Stimulated activated CD4-positive, alpha-beta T cell treated with anti-CD3 and anti-CD28 coated beads, Interleukin-4, amount 100 ng/mL, for 48 hours (primary cell): ENCODE data around the gene CLDN20.
A peak's percentile ranks its signal among the peaks of the same experiment; 100 is the strongest.
"Not testable (repeated sequence)": the region's sequence is repeated elsewhere in the genome, so short reads cannot be mapped to it uniquely, and the experiment has no call there.

Experiments used
- DNase-seq, 2 donors: peaks; one replicate each; pipeline ENCODE4 v3.0.0-alpha.2; 2020; ENCODE audit warnings: low read depth in 2 of 2

Gene CLDN20, protein sequence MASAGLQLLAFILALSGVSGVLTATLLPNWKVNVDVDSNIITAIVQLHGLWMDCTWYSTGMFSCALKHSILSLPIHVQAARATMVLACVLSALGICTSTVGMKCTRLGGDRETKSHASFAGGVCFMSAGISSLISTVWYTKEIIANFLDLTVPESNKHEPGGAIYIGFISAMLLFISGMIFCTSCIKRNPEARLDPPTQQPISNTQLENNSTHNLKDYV

DNA sequence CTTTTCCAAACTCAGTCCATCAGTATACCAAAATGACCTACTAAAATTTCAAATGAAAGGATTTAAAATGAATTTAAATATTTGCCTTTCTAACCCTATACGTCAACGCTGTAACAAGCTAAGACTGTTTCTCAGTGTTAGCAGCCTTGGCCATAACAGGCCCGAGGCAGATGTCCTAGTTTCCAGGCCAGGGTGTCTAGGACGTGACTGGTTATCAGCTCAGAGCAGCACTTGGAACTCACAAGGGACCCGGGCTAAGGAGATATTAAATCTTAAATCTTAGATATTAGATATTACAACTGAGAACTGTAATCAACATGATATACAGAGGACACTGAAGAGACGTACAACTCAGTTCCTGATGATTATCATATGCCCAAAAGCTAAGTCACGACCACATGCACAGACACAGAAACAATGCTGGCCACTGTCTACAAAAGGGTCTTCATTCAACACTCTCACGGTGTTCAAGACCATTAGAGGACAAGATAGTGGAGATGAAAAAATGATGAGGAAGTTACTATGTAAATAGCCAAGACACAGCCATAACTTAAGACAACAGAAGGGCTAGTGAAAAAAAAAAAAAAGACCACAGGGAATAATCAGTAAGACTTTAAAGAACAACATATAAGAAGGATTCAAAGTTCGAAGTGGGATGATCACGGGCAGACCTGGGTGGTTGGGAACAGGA, at the start of gene CLDN20:
Gene CLDN20 (plus strand): TSS at position 641 of the 691 bp plus-strand sequence. CDS start 11,707 bp downstream, outside the sequence.
- no peak for DNase-seq

DNA sequence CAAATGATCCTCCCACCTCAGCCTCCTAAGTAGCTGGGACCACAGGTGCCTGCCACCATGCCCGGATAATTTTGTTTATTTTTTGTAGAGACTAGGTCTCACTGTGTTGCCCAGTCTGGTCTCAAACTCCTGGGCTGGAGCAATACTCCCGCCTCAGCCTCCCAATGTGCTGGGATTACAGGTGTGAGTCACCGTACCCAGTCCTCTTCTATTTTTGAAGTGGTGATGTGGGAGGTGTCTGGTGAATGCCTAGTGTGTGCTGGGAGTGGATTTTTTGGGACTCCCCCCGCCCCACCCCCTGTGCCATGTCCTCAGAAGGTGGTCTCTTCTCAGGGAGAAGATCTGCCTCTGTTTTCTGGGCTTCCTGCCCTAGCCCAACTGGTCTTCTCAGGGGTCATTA, 47.9 kb upstream of the CLDN20 start:
- DNase-seq, result no peak

DNA sequence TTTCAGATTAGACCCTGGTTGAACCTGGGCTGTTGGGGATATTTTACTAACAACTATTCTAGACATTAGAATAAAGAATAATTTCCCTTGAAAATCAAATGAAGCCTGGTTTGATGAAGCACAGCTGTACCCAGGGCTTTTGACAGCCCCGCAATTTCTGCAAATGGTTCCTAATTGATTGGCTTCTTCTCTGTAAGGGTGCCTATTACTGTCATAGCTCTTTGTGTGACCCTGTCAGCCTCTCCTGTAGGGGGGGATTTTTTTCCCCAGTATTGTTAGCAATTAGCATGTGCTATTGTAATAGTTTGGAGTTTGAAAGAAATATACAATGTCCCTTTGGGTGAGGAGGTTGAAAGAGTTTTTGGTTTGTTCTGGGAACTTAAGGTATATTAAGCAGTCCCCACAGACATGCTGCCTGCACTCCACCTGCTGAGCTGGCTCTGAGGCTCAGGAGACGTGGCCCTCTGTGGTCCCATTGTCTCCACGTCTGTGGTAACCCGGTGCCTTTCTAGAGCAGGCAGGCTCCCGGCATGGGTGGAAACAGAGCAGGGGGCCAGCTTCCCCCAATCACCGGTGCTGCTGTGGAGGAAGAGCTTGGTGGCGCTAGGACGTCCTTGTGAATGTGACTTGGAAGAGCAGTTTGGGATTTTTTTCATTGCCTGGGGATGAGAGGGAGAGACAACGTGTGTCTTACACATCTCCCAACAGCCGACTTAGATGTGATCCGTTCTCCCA, 47.3 kb upstream of the CLDN20 start:
- no peak for DNase-seq

DNA sequence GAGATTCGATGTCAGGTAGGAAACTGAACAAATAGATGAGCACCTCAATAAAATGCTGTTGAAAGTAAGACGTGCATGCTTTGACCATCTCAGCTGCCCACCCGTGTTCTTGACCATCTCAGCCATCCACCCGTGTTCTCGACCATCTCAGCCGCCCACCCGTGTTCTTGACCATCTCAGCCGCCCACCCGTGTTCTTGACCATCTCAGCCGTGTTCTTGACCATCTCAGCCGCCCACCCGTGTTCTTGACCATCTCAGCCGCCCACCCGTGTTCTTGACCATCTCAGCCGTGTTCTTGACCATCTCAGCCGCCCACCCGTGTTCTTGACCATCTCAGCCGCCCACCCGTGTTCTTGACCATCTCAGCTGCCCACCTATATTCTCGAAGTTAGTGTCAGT, 45.1 kb upstream of the CLDN20 start:
- DNase-seq, result not testable (repeated sequence)

DNA sequence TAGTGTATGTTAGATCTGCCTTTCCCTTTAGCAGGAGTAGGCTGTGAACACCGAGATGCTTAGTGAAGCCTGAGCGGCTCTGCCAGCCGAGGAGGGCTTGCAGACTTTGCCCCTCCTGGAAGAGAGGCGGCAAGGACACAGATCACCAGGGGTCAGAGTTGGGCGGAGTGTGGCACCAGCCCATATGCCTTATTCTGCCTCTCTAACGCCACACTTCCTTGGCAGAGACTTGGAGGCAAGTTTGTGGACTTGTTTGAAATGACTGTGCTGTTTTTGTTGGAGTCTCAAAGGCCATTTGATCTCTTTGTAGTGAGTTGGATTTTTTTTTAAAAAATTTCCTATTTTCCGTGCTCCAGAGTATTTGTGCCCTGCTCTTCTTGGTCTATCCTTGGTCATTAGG, 44.5 kb upstream of the CLDN20 start:
- DNase-seq, result no peak

DNA sequence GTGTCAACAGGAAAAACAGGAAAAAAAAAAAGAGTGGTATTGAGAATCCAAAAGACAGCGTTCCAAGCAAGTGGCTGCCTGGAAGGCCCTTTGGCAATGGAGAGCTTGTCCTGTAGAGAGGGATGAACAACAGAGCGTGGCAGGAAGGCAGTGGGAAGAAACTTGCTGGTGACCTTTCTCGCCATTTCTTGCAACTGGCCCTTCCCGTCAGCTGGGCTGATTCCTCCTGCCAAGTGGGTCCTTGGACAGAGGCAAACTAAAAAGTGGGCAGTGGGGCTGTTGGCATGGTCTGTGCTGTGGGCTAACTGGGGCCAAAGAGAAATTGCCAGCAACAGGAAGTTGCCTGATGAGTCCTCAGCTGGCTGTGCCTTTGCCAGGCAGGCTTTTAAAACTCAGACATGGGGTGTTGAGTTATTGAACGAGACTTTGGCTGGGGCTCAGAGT, 43.9 kb upstream of the CLDN20 start:
- no peak for DNase-seq

DNA sequence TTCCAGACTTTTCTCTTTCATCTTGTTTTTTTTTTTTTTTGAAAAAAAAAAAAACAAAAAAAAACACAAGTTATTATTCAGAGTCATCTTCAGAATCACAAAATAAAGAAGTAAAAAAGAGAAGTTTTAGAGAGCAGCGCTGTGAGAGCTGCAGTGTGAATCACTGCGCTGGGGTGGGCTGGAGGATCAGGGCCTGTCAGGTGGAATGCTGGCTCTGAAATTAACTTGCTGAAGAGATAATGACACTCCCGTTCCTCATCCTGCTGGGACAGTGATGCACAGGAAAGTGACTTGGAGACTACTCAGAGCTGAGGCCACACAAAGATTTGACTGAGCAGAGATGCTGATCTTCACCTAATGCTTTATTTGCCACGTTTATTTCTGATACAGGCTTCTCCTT, 42.7 kb upstream of the CLDN20 start:
- no peak for DNase-seq

DNA sequence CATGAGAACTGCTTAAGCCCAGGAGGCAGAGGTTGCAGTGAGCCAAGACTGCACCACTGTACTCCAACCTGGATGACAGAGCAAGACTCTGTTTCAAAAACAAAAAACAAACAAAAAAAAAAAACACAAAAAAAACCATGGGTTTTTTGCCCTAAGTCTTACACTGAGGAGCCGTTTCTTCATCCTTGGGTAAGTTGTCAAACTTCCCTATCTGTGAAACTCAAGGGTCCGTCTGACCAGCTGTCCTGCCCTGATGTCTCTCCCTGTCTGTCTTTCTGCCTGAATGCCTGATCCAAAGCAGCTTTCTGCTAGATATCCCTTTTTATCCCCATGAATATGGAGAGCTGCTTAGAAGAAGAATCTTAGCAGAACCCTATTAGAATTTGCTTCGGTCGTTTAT, 41.3 kb upstream of the CLDN20 start:
- DNase-seq, result no peak

DNA sequence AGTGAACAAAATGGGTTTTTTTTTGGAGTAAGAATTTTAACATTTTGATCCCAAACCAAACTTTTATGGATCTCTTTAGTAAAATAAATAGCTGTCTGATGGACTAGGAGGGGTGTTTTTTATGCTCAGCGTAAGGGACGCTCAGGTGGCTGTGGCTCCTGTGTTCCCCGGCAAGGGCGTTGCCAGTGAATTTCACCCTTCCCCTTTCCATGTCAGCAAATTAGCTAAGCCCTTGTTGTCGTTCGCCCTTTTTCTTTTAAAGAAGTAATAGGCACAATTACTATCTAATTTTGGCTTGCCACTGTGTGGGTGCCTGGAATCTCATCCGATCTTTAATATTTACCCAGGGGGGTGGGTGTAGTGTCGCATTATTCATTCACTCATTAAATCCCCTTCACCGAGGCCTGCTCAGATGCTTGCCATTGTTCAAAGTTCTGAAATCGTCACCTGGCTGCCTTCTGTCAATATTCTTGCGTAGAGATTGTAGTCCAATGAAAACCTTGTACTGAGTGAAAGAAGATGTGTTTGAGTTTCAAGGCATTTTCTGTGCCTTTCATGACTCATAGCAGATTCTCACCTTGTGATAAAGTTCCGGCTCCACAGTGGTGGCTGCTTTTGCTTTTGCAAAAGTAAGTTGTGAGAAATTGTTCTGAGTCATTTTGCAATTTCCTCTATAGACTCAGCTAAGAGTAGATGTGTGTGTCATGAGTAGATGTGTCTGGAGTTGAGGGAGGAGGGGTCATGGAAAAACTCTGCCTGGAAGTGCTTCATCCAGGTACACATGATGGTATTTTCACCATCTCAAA, 40.0 kb upstream of the CLDN20 start:
- peak in 1 of 2 donors; percentile 40 for DNase-seq

DNA sequence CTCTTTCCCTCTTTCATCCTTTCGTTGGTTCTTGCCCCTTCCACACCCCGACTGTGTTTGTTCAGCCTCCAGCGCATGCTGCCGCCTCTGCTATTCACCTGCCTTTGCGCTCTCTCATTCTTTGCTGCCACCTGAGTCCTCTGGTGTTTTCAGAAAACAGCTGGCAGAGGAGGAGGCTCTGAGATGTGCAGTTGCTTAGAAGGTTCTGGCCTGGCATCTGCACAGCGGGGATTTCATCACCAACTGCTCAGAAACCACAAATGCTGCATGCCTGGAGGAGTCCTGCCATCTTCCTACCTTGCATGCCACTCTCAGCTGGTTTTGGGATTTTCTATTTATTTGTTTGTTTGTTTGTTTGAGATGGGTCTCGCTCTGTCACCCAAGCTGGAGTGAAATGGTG, 39.2 kb upstream of the CLDN20 start:
- DNase-seq, result no peak

DNA sequence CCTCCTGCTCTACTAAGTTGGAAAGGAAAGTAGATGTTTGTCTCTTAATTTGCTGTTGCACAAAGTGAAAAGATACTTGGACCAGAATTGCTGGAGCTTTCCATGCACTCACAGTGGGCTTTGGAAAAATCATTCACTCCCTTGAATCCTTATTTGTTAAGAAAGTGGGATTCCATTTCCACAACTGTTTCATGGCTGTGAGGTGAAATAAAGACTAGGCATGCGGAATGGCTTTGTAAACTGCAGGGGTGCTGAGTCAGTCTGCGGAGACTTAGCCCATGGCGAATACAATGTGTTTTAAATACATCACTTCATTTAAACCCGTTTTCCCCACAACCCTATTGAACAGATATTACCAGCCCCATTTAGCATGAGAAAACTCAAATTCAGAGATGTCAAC, 36.8 kb upstream of the CLDN20 start:
- DNase-seq, result no peak

DNA sequence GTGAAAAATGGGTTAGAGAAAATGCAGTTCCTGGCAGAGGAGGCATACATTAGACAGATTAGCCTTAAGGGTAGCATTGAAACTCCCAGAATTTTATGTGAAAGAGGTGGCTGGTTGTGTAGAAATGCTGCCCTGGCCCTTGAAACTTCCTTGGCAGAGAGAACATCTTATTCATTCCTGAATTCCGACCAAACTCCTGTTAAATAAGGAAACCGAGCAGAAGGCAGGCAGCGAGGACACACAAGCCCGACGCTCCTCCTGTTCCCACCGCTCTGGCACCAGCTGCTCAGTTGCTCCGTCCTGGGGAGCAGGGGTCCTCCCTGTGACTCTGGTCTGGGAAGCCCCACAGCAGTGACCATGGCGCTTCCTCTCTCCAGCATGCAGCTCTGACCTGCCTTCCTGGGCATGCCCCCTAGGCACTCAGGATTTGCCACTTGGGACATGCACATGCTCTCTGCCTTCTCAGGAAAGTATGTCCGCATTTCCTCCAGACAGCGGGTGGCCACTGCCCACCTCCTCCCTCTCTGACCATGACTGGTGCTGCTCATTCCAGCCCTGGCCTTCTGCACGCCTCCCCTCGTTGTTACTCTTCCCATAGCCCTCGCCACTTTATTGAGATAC, 35.2 kb upstream of the CLDN20 start:
- no peak for DNase-seq

DNA sequence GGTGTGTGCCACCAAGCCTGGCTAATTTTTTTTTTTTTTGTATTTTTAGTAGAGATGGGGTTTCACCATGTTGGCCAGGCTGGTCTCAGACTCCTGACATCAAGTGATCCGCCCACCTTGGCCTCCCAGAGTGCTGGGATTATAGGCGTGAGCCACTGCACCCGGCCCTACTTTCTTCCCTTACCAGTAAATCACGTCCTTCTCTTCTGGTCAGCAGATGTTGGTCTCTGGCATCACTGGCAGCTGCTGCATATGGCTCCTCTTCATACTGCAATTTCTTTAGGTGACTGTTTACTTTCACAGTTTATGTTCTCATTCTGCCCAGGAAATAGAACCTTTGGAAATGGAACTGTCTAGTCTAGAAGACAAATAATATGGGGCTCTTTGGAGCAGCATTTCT, 32.8 kb upstream of the CLDN20 start:
- not testable (repeated sequence) for DNase-seq

DNA sequence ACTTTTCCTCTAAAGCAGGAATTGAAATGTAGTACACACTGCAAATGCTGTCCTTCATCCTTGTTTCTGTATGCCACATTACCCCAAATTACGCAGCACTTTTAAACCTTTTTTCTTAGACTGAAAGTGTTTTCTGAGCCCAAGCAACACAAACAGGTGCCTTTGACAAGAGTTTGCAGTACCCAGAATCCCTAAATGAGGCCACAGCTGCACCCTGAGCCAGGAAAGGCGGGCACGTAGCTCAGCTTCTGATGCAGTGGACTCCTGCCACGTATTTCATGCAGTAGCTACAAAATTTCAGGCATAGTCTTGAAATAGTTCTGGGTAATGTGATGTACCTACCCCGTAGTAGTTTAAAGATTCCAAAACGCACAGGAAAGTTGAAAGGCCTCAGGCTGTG, 31.0 kb upstream of the CLDN20 start:
- no peak for DNase-seq

DNA sequence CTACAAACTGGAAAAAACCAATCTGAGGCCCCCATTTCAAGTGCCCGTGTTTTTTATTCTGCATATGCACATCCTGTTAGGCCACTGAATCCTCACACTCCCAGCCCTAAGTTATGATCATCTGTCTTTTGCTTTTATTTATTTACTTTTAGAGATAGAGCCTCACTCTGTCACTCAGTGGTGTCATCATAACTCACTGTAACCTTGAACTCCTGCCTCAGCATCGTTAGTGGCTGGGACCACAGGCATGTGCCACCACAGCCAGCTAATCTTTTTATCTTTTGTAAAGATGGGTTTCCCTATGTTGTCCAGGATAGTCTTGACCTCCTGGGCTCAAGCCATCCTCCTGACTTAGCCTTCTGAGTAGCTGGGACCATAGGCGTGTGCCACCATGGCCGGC, 29.6 kb upstream of the CLDN20 start:
- no peak for DNase-seq

DNA sequence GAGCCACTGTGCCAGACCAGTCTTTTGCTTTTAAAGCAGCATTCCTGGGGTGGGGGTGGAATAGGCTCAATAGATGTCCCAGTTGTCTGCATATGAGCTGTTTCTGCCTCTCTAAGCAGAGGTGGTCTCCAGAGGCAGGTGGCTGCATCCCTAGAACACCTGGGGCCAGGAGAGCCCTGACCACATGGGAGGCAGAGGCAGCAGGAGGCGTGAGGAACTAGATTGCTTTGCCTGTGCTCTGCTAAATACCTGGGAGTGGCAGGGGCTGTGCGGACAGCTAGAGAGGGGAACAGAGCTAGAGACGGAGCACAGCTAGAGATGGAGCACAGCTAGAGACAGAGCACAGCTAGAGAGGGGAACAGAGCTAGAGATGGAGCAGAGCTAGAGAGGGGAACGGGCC, 29.1 kb upstream of the CLDN20 start:
- no peak for DNase-seq

DNA sequence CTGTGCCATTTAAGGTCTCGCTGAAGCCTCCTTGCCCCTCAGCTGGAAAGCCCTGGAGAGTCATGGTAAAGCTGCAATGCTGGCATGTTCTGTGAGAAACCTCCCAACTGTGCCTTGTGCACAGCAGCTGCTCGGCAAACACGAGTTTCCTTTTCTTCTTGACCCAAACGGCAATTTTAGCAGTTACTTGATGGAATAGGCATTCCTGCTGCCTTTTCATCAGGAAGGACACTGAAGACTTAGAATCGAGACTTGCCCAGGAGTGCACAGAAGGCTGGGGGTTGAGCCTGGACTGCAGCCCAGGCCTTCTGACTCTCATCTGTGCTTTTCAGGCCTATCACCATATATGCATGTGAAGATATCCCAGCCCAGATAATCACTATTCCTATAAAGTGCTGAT, 28.7 kb upstream of the CLDN20 start:
- DNase-seq, result no peak

DNA sequence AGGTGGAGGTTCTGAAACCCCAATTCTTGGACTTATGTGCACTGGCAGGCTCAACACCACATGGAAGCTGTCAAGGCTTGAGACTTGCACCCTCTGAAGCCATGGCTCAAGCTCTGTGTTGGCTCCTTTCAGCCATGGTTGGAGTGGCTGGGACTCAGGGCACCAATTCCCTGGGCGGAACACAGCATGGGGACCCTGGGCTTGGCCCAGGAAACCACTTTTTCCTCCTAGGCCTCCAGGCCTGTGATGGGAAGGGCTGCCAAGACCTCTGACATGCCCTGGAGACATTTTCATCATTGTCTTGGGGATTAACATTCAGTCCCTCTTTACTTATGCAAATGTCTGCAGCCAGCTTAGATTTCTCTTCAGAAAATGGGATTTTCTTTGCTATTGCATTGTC, 26.2 kb upstream of the CLDN20 start:
- no peak for DNase-seq

DNA sequence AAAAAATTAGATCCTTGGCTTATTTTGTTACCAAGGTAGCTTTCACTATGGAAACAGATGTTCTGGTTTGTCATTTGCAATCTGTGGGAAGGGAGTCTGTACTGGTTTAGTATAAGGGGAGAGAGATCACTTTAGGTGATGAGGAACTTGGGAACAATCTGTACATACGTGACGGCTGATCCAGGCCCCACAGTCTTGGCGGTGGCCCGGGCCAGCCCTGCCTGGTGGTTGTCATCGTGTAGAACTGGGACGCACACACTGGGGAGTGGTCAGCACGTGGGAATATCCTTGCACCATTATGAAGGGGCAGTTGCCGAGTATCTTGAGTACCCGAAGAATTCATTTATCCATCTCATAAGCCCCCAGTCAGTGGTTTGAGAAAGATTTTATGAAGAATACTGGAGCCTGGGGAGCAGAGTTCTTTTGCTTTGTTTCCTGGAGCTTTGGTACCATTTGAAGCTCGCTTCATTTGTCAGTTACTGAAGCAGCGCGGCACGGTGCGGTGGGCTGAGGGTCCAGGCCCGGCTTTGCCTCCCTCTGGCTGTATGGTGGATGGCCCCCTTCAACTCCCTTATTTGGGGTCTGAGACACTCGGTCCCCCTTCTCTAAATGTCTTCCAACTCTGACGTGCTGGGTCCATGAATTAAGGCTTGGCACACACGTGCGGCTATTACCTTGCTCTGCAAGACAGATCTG, 22.8 kb upstream of the CLDN20 start:
- DNase-seq, result no peak

DNA sequence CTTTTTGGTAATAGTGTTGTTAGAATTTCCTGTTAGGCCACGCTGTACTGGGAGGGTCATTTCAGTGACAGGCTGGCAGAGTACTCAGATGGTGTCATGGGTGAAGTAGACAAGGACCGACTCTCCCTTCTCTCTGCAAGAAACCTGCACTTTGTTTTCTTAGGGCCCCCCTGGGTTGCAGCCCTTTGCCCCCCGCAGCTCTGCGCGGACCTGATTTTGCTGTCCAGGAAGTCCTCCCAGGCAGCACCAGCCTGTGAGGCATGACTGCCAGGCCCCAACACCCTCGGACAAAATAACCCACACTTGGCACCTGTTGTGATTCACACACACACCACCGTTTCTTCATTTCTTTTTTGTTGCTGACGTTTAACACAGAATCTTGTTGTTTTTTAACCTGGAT, 21.8 kb upstream of the CLDN20 start:
- no peak for DNase-seq

DNA sequence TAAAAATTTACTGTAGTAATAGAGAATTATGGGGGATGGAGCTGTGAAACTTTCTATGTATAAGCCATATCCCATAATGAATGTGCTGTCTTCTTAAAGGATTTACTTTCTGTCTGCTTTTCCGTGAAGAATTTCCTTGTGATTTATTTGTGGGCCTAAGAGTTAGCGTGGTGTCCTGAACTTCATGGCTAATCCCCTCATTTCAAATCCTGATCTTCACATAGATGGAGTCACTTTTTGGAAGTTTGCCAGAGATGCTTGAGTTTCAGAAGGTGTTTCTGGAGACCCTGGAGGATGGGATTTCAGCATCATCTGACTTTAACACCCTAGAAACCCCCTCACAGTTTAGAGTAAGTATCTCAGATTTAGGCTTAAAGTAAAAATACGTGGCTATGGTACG, 19.4 kb upstream of the CLDN20 start:
- no peak for DNase-seq
